Activated CD4-positive, alpha-beta T cell treated with anti-CD3 and anti-CD28 coated beads for 1 hour (primary cell): ENCODE results near the gene PRSS53.

Source experiments
- DNase-seq: peaks from one replicate; pipeline ENCODE4 v3.0.0-alpha.2; 2020

PRSS53 gene

DNA sequence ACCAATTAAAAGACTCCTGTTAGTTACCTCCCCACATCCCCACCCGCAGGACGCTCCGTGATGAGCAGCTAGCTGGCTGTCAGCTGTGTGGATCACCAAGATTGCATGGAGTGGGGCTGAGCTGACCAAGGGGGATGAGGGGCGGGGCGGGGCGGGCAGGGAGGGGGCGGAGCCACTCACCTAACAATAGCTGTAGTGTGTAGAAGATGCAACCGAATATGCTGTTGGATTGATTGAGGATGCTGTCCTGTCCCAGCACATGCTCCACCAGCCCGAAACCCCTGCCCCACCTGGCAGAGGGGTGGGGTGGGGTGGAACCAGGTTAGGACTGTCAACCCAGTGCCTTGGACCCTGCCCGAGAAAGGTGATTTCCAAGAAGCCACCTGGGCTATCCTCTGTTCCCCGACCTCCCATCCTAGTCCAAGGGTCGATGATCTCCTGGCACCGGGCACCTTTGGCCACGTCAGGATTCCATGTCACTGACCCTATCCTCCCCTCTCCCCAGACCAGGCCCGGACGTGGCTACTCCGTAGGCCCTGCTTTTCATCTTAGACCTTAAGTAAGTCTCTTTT, 4.5 kb upstream of the PRSS53 start:
- no peak for DNase-seq

DNA sequence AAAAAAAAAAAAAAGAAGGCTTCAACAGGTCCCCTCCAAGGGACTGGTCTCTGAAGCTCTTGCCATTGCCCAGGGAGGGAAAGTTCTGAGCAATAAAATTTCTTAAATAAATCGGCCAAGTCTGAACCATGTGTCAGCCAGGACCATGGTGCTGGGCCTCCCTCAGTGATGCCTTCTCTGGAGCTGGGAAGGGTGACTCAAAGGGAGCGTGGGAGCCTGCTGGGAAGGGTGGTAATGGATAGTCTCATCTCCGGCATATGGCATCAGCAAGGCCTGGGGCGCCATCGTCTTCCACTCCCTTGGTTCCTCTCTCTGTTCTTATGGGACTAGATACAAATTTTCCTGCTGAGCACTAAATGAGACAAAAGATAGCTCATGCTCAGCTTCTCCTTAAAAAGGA, 3.6 kb upstream of the PRSS53 start:
- DNase-seq: no peak

DNA sequence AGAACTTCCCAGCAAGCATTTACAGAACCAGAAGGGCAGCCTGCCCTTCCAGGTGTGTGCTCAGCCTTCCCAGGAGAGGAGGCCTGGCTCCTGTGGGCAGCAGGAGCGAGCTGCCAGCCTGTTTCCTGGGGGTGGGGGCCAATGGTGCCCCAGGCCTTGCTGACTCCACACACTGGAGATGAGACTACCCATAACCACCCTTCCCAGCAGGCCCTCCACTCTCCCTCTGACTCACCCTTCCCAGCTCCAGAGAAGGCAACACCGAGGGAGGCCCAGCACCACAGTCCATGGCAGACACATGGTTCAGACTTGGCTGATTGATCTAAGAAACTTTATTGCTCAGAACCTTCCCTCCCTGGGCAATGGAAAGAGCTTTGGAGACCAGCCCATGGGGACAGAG, 1.8 kb upstream of the PRSS53 start:
- no peak for DNase-seq

DNA sequence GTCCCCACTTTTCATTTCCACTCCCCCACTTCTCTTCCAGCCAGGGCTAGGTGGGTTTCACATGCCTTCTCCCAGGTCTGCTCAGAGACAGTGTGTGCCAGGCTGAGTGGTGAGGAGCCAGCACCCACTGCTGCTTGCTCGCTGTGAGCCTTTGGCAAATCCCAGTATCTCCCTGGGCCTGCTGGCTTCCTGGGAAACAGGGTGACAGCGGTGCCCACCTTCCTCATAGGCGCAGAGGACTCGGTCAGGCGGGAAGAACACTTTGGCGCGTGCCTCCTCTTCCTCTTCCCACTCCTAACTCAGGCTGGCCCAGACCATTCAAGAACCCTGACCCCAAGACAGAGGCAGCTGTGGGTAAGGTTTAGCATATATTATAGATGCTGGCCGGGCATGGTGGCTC, 456 bp upstream of the PRSS53 start:
- no peak for DNase-seq

DNA sequence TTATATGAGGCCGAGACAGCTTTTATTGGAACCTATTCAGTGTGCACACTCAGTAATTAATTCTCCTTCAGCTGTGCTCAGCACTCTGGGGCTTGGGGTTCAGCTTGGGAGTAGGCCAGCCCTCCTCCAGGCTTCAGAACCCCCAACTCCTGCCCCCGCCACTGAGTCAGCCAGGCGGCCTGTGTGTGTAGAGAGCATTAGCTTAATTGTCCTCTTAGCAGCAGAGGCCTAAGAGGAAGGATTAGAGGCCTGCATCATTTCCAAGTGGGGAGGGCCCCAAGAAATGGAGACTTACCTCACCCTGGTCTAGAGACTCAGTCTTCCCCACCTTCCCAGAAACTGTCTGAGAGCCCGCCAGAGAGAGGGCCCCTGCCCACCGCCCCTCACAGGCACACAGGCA, 772 bp downstream of the PRSS53 start:
- no peak for DNase-seq

DNA sequence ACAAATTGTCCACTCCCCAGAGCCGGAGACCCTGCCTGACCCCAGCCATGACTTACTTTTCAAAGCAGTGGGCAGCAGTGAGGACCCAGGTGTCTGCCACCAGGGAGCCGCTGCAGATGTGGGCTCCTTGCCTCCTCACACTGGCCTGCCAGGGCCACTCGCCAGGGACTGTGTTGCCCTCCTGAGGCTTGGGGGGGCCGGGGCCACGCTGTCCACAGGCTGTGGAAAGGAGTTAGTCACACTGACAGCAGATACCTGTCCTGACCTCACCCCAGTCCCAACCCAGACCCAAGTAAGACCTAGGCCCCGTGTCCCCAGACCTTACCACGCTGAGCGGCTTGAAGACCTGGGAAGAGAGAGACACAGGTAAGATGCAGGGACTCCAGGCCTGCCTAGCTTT, 1.3 kb downstream of the PRSS53 start:
- DNase-seq: no peak

DNA sequence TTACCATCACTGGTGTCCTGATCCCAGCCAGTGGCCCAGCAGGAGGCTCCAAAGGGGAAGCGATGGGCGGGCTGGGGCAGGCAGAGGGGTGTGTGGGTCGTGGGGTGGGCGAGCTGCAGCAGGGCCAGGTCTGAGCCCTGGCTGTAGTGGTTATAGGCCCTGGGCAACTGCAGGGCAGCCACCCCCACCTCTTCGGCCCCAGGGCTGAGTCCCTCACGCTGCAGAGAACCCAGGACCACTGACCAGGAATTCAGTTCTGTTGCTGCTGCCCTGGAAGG, 2.2 kb downstream of the PRSS53 start:
- no peak for DNase-seq

DNA sequence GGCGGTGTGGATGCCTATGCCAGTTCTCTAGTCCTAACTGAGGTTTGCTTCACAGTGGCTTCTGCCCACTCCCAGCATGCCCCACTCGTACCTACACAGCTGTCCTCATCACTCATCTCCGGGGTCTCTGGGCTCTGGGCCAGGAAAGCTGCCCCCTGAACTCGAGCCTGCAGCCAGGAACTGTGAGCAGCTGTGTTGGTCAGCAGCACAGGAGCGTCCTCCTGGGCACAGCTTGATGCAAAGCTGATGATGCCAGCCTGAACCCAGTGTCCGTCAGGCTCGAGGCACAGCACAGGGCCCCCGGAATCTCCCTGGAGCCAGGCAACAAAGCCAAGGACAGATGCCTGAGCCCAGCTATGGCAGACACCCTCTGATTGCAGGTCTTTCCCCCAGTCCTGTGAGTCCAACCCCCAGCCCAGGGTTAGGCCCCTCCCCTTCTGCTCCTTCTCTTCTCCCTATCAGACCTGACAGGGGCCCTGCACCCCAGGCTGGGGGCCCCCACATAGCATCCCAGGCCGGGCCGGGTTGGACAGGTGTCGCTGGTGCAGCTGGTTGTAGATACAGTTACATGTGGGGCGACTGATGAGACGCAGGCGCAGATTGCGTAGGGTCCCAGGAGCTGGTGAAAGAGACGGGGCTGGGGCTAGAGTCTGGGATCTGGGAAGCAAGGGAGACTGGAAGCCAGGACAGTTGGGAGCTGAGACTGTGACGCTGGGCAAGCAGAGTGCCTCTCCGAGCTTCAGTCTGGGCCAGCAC, 2.7 kb downstream of the PRSS53 start:
- no peak for DNase-seq

DNA sequence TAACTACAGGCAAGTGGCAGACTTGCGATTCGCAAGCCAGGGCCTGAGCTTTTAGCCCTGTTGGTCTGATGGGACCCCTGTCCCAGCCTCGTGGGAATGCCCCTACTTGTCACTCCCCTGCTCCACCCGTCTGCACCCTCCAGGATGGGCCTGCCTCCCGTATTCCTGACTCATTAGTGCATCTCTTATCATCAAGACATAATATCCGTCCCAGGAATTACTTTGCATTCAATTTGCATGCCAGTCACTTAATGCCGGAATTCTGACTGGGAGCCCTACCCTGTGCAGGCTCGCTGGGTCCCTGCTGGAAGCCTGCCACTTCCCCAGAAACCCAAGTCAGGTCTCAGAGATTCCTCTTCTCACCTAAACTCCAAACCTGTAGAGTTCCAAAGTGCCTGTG, 3.3 kb downstream of the PRSS53 start:
- DNase-seq: no peak

DNA sequence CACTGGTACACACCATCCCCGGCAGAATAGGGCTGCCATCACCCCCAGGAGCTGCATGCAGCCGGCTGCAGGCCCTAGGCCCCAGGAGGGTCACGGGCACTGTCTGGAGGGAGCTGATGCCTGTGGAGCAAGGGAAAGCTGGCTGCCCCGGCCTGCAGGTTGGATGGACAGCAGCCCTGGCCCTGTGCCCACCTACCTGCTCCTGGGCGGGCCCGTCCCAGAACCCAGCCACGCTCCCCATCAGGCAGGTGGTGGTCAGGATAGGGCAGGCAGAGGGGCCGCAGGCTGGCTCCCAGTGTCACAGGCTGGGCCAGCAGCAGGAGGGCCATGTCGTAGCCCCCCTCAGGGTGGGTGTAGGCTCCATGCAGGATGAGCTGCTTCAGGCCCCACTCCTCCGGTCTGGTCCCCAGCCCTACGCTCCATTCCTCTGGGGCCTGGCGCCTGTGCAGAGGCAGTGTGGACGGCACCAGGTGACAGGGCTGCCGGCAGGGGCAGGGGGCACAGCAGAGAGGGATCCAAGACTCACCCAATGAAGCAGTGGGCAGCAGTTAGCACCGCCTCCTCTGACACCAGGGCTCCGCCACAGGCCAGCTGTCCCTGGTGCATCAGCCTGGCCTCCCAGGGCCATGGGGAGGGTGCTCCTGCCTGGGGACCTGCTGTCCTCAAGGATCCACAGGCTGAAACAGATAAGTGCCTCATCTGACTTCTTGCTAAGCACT, 4.0 kb downstream of the PRSS53 start:
- no peak for DNase-seq

DNA sequence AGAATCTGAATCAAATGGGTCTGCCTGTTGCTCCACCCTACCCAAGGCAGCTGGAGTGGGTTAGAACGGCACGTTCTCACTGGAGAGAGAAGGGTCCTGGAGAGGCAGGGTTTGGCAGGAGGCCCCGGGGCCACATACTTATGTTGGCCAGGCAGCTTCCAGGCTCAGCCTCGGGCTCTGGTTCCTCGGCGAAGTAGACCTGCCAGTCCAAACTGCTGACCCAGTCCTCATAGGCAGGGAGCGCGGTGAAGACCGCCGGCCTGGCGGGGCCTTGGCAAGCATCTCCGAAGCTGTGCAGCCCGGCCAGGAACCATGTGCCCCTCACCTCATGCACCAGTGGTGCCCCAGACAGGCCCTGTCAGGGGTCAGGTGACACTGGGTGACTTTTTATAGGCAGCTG, 4.8 kb downstream of the PRSS53 start:
- no peak for DNase-seq

DNA sequence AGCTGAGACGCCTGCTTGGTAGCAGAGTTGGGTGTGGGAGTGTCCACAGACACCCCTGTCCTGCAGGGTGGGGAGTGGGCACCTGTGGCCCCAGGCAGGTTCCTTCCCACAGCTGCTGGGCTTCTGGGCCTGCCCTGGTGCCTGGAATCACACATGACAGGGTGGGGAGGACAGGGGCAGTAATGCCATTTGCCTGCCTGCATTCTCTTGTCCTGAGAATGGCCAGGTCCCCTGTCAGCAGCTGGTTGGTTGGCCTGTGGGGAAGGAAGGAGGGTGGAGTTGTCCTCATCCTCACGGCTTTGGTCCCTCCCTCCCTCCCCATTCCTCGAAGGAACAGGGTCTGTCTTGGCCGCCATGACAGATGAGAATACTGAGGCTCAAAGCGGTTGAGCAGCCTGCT, 5.2 kb downstream of the PRSS53 start:
- DNase-seq: no peak

DNA sequence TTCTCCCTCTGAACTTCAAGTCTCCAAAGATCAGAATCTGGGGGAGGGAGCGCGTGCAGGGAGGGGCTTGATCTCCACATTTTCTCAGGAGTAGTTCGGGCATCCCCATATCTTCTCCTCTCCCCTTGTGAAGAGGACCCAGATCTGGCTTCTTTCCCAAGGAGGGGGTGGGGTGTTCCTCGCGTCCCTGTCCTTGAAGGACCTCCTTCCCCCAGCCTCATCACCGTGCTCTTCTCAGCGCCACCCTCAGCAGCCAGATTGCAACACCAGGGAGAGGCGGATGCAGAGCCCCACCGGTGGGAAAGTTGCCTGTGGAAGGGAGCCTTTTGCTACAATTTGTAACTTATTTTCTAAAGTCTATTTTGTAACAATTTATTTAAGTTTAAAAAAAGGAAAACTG, 5.7 kb downstream of the PRSS53 start:
- no peak for DNase-seq

DNA sequence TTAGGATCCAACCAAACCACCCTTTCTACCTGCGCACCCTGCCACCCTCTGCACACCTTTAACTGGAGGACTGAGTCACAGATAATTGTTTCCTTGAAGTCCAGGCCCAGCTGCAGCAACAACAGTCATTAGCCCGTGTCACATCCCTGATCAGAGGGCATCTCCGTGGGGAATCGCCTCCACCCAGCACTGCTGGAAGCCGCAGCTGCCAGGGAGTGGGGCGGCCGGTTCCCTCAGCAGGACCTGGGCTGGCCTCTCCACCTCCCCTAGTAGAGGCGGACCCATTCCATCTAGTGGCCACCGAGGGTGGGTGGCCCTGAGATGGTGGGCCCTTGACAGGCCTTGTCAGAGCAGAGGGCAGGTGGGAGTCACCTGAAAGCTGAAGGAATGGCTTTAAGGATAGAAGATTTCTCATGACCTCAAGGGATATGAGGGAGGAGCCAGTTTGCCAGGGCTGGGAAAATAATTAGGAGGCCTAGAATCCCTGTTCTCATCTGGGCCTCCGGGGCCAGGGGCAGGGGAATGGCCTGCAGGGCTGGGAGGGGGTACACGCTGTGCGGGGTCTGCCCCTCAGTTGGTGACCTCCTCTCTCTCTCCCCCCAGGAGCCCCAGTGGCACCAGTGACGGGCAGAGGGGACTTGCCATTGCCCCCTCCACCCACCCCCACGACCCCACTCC, 6.2 kb downstream of the PRSS53 start:
- DNase-seq: no peak

DNA sequence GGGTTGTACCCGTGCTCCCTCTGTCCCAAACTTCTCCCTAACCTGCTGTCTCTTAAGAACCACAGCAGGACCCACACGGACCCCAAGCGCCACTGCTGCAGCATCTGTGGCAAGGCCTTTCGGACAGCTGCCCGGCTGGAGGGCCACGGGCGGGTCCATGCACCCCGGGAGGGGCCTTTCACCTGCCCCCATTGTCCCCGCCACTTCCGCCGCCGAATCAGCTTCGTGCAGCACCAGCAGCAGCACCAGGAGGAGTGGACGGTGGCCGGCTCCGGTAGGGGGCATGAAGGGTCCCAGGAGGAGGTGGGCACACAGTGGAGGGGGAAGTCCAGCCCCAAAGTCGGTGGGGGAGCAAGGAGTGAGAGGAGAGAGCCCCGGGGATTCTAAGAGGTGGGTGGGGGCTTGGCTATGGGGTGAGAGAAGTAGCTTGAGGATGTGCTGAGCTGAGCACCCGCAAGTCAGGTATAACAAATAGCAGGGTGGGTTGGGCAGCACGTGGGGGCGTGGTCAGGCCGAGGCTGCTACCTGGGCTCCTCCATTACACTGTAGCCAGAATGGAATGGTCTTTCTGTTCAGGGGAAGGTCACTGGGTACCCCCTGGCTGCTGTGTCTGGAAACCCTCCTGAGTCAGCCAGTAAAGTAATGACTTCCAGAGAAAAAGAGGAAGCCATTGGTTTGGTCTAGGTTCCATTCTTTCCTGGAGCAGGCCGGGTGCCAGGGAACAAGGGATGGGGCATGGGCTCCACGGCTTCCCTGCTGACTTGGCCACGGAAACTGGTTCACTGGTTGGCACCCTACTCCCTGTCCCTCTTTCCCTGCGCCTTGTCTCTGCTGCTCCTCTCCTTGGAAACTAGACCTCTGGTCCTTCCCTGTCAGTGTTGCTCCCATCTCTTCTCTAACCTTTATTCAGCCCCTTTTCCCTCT, 7.1 kb downstream of the PRSS53 start:
- no peak for DNase-seq

DNA sequence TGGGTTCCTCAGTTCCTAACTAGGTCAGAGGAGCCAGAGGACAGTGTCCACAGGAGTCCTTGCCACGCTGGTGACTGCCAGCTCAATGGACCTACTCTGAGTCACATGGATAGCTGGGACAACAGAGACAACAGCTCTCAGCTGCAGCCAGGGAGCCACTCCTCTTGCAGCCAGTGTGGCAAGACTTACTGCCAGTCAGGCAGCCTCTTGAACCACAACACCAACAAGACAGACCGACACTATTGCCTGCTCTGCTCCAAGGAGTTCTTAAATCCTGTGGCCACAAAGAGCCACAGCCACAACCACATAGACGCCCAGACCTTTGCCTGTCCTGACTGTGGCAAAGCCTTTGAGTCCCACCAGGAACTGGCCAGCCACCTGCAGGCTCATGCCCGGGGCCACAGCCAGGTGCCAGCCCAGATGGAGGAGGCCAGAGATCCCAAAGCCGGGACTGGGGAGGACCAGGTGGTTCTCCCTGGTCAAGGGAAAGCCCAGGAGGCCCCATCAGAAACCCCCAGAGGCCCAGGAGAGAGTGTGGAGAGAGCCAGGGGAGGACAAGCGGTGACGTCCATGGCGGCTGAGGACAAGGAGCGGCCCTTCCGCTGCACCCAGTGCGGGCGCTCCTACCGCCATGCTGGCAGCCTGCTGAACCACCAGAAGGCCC, 7.9 kb downstream of the PRSS53 start:
- DNase-seq: no peak

DNA sequence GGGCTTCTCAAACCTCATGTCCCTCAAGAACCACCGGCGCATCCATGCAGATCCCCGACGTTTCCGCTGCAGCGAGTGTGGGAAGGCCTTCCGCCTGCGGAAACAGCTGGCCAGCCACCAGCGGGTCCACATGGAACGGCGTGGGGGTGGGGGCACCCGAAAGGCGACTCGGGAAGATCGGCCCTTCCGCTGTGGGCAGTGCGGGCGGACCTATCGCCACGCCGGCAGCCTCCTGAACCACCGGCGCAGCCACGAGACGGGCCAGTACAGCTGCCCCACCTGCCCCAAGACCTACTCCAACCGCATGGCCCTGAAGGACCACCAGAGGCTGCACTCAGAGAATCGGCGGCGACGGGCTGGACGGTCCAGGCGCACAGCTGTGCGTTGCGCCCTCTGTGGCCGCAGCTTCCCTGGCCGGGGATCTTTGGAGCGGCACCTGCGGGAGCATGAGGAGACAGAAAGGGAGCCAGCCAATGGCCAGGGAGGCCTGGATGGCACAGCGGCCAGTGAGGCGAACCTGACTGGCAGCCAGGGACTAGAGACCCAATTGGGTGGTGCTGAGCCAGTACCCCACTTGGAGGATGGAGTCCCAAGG, 8.6 kb downstream of the PRSS53 start:
- DNase-seq: no peak

DNA sequence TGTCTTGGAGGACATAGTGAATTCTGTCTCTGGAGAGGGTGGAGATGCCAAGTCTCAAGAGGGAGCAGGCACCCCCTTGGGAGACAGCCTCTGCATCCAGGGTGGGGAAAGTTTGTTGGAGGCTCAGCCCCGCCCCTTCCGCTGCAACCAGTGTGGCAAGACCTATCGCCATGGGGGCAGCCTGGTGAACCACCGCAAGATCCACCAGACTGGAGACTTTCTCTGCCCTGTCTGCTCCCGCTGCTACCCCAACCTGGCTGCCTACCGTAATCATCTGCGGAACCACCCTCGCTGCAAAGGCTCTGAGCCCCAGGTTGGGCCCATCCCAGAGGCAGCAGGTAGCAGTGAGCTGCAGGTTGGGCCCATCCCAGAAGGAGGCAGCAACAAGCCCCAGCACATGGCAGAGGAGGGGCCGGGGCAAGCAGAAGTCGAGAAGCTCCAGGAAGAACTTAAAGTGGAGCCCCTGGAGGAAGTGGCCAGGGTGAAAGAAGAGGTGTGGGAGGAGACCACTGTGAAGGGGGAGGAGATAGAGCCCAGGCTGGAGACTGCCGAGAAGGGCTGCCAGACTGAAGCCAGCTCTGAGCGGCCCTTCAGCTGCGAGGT, 9.3 kb downstream of the PRSS53 start:
- DNase-seq: no peak

DNA sequence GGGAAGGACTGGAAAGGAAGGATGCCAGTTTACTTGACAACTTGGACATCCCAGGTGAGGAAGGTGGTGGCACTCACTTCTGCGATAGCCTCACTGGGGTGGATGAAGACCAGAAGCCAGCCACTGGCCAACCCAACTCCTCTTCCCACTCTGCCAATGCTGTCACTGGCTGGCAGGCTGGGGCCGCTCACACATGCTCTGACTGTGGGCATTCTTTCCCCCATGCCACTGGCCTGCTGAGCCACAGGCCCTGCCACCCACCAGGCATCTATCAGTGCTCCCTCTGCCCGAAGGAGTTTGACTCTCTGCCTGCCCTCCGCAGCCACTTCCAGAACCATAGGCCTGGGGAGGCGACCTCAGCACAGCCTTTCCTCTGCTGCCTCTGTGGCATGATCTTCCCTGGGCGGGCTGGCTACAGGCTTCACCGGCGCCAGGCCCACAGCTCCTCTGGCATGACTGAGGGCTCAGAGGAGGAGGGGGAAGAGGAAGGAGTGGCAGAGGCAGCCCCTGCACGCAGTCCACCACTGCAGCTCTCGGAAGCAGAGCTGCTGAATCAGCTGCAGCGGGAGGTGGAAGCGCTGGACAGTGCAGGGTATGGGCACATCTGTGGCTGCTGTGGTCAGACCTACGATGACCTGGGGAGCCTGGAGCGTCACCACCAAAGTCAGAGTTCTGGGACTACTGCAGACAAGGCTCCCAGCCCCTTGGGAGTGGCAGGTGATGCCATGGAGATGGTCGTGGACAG, 10.0 kb downstream of the PRSS53 start:
- no peak for DNase-seq

DNA sequence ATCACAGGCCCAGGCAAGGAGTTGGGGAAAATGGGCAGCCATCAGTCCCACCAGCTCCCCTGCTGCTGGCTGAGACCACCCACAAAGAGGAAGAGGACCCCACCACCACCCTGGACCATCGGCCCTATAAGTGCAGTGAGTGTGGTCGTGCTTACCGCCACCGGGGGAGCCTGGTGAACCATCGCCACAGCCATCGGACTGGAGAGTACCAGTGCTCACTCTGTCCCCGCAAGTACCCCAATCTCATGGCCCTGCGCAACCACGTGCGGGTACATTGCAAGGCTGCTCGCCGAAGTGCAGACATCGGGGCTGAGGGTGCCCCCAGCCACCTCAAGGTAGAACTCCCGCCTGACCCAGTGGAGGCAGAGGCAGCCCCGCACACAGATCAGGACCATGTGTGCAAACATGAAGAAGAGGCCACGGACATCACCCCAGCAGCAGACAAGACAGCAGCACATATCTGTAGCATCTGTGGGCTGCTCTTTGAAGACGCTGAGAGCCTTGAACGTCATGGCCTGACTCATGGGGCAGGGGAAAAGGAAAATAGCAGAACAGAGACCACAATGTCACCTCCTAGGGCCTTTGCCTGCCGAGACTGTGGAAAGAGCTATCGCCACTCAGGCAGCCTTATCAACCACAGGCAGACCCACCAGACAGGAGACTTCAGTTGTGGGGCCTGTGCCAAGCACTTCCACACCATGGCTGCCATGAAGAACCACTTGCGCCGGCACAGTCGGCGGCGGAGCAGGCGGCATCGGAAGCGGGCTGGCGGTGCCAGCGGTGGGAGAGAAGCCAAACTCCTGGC, 10.9 kb downstream of the PRSS53 start:
- DNase-seq: no peak
